HG03342 (cell line): ENCODE results near the gene TRIO.

Experiments used
- ATAC-seq: cut with Tn5 transposase; IDR thresholded peaks from one replicate; pipeline ENCODE4 v1.9.1; 2021; ENCODE audit warnings: mild to moderate bottlenecking, moderate library complexity; ENCODE audit not compliant: unreplicated experiment

Gene TRIO

DNA sequence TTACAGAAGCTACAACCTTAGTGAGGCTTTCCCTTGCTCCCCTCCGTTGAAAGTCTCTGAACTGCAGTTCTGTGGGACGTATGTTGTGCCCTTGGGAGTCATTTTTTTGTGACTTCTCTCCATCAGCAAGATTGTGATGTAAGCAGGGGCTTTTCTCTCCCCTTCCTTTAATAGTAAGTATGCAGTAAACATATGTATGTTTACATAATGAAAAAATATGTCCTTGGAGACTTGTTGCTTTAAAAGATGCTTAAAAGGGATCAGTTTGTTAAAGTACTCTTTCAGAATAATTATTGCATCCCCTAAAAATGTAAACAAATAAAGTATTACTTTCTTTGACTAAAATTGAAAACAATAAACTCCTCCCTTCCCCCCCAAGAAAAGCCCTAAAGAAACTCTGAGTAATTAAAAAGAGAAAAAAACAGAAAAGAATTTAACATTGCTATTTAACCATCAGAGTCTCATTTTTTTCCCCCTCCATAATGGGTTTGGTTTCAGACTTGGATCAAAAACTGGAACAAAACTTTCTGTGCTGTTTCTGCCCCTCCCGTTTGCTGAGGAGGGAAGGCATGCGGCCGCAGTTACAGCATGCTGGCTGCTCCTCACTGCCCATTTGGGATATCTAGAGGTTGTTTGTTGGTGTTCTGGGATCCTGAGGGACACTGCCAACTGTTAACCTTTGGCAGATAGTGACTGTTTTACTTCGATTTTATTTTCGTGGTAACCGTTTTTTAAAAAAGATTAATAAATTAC is 40.2 kb downstream of the TRIO start:
- ATAC-seq, result no peak

DNA sequence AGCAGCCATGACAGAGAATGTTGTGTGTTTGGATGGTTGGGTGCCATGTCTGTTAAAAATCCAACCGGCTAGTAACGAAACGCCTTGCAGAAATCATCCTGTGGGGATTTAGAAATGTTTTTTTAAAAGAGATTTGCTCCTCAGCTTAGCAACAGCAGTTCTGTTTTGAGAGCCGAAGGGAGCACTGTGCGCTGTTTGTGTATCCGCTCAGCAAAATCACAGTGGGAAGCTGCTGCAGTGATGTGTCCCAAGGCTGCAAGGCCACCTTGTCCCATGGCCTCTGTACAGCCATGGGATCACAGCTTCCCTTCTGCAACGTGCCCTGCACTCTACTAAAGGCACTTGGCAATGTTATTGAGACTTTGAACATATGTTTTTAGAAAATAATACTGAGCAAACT is 40.9 kb downstream of the TRIO start:
- ATAC-seq, result no peak

DNA sequence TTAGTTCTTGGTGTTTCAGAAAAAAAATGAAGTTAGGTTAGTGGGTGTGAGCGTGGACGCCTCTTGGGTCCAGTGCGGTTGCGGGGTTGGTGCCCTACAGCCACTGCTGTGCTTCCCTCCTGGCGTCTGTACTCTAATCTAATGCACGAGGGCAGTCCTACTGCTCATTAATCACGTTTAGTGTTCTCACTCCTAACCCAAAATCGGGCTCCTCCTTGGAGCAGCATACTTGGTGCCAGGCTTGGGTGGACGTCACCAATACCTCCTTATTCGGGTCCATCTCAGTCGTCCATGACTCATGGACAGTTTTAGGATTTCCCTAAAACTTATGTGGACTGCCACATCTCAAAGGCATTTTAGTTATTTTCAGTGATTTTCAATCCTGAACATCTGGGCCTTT is 41.6 kb downstream of the TRIO start:
- no peak for ATAC-seq

DNA sequence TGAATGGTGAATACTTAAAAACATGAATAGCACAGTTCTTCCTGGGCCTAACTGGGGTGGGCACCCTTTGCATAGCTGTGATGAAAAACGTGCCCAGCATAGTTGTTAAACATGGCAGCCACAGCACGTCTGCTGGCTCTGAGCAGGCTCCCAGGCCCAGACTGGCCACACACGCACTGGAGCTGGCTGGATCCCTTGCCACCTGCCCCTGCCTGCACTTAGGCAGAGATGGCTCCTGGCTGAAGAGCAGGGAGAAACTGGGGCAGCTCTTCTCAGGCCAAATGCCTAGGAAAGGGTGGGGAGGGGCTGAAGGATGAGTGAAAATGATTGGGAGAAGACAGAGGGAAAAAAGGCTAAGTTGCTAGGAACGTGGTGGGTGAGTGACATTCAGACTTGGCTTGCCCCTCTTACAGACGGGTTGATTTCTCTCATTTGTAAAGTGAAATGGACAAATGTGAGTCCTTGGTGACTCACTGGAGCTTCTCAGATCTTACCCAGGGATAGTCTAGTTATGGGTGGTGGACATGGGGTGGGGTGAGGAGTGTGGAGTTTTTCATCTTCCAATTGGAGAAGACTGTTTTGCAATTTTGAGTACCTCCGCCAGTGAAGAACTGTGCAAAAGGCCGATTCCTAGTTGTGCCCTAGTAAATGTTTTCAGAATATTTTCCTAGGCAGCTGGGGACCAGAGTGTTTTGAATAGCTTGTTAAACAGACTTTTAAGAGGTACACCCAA is 42.4 kb downstream of the TRIO start:
- no peak for ATAC-seq

DNA sequence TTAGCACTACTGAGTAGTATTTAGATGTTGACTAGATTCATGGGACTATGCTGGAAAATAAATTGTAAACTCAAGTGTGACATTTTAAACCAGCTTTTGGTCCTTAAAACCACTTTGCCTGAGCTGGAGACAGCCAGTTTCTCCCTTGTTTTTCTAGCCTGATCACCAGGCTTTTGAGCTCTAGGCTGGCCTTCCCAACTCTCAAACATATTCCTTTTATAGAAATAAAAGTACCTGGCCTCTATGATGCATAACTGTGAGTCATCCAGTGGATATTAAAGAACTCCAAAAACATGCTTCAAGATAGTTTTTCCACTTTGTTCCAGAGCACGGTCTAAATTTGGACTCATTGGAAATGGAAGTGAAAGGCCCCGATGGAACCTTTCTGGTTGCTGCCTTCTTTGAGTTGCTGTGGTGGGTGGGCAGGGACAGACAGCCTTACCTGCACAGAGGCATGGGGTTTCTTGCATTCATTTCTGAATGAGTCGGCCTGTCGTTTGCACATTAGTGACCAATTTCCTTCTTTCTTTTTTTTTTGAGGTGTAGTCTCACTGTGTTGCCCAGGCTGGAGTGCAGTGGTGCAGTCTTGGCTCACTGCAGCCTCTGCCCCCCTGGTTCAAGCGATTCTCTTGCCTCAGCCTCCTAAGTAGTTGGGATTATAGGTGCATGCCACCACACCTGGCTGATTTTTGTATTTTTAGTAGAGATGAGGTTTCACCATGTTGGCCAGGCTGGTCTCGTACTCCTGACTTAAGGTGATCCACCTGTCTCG is 43.1 kb downstream of the TRIO start:
- no peak for ATAC-seq

DNA sequence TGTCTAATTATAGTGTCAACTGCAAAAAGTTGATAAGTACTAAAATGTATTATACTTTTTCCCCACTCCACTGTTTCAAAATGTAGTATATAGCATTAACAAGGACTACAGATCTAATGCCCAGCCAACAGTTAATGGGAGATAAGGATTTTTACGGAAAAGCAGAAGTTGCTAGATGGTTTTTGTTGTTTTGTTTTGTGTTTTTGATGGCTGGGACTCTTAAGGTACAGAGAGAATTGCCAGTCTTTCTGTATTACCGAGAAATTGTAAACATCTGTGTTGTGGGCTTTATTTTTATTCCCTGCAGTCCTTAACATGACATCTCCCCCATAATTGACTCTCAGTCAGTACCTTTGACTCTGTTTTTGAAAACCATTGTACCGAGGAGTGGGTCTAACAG is 44.0 kb downstream of the TRIO start:
- ATAC-seq, result no peak

DNA sequence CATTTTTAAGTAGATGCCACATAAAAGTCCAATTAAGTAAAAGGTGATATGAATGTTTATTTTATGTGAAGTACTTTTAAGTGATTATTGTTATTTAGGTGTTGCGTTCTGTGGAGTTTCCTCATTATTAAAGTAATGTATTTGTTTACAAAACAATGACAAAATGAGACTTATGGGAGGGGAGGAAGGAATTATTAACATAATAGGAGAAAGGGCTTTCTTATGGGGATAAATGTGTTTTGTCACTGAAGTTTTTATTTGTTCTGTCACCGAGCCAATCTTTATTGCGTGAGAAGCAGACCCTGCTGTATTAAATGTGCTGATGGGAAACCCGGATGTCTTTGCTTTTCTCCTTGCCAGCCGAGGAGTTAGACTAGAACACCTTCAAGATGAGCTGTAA is 44.5 kb downstream of the TRIO start:
- no peak for ATAC-seq

DNA sequence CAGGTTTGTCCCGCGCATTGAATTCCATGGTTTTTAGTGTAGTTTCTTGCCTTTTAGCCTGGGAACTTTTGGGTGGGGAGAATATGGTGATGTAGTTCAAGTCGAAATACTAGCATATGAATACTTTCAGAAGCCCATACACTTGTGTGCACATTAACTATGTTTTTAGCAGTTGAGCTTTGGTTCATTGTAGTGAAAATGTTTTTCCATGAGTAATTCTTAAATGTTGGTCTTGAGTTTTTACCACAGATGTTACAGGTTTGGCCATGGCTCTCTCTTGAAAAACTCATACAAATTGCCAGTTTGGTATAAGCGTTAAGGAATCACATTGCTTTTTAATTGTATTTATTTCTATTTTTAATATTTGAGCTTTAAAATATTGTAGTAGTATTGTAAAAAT is 45.6 kb downstream of the TRIO start:
- ATAC-seq, result no peak

DNA sequence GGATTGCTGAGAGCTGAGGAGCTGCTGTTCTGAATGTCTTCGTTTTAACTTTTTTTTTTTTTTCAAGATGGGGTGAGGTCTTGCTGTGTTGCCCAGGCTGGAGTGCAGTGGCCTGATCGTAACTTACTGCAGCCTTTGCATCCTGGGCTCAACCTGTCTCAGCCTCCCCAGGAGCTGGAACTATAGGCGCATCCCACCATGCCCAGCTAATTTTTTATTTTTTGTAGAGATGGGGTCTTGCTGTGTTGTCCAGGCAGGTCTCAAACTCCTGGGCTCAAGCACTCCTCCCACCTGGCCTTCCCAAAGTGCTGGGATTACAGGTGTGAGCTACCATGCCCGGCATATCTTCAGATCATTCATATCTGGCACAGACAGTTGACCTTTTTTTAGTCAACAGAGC is 46.5 kb downstream of the TRIO start:
- ATAC-seq, result no peak

DNA sequence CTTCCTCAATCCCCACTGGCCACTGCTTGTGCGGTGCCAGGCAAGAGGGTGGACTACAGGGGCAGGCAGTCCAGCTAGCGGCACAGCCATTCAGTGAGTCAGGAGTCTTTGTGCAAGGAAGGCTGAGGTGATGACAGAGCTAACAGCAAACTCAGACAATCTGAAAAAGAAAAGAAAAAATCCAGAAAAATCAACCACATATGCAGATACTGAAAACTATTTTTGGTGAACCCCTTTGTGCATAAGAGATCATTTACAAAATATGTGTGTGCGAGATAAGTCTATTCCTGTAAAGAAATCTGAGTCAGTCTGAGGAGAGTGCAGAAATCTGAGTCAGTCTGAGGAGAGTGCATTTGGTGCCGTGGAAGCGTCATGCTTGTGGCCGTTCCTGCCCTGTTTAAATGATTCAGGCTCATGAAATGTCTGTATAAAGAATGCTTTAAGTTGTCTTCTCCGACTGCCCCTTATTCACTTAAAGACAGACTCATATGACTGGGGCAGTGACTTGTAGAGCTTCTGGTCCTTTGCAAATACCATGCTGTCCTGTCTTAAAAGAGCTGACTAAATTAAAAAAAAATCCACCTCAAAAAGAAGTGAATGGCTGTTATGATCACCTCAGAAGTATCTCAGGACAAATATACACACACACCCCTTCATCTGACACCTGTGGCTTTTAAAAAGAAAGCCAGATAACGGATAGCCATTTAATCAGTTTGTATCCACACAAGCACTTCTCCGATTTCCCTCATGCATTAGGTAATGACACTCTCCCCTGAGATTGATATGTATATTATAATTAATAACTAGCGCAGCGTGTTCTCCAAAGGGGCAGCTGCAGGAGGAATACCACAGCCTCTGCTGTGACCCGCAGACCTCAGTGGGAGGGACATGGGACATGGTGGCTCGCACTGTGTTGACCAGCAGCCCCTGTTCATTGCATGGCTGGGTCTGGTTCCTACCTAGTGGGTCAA is 47.3 kb downstream of the TRIO start:
- no peak for ATAC-seq

DNA sequence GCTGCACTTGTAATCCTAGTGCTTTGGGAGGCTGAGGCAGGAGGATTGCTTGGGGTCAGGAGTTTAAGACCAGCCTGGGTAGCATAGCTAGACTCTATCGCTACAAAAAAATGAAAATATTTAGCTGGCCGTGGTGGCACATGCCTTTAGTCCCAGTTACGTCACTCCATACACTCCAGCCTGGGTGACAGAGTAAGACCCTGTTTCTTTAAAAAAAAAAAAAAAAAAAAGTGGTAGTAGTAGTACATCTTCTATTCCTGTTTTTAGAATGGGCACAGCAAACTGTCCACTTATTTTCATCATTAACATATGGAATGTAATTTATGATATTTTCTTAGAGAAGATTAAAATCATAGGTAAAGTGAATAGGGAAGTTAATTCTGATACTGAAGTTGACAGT is 48.2 kb downstream of the TRIO start:
- no peak for ATAC-seq

DNA sequence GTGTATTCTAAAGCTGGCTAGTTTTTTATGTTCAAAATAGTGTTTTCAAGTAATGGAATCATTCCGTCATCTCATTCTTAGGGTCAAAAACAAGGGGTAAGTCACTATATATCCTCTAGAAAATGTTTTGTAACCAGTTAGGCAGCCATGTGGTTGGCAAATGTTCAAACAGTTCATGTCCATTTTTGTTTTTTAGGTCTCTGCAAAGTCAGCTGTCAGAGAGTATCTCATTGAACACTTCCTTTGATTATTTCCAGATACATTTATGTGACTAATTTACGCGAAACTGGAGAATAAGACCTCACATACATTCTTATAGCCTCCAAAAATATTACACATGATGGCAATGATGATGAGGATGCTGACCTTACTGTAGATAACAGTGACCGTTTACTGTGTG is 50.4 kb downstream of the TRIO start:
- ATAC-seq, result no peak

DNA sequence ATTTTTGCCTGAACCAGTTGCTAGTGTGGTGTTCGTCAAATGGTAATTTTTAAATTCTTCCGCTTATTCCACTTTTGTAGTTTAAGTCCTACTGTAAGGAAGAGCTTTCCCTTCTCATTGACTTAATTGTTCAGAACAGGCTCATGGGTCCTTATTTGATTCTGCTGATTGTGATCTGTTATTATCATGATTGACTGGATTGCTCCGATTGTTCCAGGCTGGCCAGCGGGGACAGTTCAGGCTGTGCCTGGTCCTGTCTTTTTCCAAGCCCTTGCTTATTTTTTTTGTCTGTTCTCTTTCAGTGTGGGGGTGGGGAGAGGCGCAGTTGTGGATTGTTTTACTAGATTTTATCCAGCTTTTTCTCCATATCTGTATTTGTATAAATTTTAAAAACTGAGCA is 52.4 kb downstream of the TRIO start:
- ATAC-seq, result no peak

DNA sequence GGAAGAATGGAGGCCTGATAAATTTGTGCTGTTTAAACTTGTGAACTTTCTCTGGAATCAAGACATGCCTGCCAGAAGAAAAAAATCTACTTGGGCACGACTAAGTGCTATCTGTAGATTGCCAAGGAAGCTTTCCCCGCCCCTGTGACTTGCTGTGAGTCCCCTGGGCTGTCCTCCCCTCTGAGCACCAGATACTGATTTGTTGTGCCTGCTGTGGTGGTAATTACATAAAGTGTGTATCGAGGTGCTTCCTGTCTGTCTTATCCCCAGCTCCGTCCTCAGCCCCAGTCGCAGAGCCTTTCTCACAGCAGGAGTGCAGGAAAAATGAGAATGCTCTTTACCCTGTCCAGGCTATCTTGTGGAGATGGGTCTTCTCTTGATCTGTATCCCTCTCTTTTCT is 53.9 kb downstream of the TRIO start:
- no peak for ATAC-seq

DNA sequence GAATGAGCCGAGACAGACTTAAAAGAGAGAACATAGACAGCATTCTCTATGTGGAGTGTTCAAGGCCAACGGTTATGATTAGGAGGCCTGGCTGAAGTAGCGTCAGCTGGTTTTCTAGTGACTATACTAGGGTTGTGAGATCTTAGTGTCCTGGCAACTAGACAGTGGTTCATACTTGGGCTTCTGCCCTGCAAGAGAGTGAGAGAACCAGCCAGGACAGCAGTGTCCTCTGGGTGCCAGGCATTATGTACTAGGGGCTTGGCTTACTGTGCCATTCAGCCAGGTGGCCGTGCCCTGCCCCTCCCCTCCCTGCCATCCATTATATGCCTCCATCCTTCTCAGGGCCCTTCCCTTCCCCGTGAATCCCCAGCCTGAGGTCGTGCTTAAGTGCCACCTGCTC is 56.8 kb downstream of the TRIO start:
- ATAC-seq, result no peak

DNA sequence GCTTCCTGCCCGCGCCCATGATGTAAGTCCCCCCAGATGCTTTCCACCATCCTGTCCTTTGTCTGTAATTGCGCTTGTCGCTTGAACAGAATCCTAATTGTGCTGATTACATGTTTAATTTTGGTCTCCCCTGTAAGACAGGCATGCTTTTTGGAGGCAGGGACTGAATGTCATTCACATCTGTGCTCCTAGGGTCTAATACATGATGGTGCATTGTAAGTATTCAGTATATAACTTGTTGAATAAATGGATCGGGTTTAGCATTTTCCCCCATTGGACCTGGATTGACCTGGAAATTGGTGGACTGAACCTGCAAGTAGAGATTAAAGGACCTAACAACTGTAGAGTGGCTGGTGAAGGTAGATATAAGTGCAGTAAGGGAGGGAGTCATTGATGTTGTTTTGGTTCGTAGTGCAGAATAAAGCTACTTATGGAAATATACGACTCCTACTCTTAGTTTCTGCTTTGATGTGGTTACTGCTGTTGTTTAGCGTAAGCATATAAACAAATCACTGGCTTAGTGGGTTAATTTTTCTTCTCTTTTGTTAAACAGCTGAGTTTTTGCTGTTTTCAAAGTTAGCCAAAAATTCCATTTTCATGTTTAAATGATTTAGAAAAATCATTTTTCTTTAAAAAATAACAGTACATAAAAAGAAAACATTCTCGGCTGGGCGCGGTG is 57.3 kb downstream of the TRIO start:
- no peak for ATAC-seq

DNA sequence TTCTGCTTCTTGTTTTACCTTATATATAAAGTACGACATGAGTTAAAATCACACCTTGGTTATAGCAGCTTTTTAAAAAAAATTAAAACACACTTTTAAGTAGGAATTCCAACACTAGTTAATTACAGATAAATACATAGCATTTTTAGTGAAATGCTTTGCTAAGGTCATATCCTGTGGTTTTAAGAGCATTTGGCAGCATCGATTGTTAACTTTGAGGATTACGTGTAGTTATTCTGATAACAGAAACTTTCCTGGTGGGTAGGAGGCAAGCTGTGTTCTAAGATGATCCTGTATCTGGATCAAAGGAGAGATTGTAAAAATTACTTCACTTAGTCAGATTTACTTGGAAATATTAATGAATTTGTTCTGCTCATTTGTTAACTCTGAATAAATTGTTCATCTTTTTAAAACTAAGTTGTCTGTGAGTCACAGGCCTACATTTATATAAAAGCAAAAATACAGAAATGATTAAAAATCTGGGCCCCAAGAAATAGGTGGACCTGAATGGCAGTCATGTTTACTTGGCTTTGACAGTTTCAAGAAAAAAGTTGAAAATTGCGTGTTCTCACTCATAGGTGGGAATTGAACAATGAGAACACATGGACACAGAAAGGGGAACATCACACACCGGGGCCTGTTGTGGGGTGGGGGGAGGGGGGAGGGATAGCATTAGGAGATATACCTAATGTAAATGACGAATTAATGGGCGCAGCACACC is 58.3 kb downstream of the TRIO start:
- no peak for ATAC-seq

DNA sequence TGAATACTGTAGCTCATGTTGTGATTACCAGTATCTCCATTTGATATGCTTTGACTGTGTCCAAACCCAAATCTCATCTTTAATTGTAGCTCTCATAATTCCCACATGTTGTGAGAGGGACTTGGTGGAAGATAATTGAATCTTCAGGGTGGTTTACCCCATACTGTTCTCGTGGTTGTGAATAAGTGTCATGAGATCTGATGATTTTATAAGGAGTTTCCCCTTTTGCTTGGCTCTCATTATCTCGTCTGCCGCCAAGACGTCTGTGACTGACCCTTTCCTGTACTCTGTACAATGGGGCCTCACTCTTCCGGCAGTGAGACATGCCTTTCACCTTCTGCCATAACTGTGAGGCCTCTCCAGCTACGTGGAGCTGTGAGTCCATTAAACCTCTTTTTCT is 59.3 kb downstream of the TRIO start:
- ATAC-seq, result no peak

DNA sequence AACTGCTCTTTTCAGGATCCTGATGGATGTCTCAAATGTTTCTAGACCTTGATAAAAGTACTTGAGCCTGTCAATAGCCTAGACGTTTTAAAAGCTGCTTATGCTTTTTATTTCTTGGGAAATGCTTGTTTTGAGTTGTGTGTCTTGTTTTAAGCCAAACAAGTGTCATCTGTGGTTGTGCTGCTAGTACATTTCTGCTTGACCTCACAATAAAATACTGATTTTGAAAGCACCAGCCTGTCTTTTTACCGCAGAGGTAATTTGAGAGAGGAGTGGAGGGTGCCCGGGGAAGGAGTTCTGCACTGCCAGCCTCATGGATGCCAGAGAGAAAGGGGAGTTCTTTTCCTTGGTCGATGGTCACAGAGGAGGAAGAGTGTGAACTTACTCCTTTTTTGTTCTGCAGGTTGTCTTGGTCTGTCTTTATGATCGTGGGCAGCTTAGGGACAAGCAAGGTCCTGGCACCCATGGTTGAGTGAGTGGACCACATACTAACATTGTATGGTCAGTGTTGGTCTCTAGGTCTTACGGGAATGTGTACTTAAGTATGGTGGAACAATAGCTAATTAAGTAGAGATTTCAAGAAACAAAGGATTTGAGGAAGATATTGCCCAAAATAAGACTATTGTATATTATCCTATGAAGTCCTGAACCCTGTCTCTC is 61.0 kb downstream of the TRIO start:
- no peak for ATAC-seq
